ENCODE results near the gene MED9.

The MED9 gene

DNA sequence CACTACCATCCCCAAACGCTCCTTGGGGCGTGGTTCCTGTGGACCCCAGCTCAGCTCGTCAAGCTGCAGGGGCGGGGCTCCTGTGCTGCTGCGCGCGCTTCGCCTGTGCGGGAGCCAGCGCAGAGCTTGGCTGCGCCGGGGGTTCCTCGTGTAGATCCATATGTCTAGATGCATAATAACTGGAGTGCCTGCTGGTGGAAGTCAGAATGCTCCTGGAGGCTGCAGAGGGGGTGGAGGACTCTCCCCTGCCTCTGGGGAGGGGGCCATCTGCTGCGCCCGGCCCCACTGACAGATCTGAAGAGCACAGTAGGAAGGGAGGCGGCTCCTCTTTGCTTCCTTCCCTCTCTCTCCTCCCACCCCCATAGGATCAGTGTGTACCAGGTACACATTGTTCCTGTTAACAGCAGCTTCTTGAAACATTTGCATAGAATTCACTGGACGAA is 14.8 kb downstream of the MED9 start:
- TF ChIP-seq YY1 (IDR thresholded peaks at IDR 0.05; ENCODE audit: low read depth): no peak
- no peak for TF ChIP-seq FOXM1 (IDR thresholded peaks at IDR 0.05; ENCODE audit: borderline replicate concordance, low read depth)
- TF ChIP-seq EGR1 (IDR thresholded peaks at IDR 0.05): no peak
- TF ChIP-seq, protein P1, sequence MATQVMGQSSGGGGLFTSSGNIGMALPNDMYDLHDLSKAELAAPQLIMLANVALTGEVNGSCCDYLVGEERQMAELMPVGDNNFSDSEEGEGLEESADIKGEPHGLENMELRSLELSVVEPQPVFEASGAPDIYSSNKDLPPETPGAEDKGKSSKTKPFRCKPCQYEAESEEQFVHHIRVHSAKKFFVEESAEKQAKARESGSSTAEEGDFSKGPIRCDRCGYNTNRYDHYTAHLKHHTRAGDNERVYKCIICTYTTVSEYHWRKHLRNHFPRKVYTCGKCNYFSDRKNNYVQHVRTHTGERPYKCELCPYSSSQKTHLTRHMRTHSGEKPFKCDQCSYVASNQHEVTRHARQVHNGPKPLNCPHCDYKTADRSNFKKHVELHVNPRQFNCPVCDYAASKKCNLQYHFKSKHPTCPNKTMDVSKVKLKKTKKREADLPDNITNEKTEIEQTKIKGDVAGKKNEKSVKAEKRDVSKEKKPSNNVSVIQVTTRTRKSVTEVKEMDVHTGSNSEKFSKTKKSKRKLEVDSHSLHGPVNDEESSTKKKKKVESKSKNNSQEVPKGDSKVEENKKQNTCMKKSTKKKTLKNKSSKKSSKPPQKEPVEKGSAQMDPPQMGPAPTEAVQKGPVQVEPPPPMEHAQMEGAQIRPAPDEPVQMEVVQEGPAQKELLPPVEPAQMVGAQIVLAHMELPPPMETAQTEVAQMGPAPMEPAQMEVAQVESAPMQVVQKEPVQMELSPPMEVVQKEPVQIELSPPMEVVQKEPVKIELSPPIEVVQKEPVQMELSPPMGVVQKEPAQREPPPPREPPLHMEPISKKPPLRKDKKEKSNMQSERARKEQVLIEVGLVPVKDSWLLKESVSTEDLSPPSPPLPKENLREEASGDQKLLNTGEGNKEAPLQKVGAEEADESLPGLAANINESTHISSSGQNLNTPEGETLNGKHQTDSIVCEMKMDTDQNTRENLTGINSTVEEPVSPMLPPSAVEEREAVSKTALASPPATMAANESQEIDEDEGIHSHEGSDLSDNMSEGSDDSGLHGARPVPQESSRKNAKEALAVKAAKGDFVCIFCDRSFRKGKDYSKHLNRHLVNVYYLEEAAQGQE (IDR thresholded peaks at IDR 0.05; ENCODE audit: low read depth): no peak
- no peak for TF ChIP-seq ZBTB7A (IDR thresholded peaks at IDR 0.05; ENCODE audit: low read depth)
- no peak for TF ChIP-seq CREB1 (IDR thresholded peaks at IDR 0.05; ENCODE audit: low read depth)
- TF ChIP-seq, protein P2, sequence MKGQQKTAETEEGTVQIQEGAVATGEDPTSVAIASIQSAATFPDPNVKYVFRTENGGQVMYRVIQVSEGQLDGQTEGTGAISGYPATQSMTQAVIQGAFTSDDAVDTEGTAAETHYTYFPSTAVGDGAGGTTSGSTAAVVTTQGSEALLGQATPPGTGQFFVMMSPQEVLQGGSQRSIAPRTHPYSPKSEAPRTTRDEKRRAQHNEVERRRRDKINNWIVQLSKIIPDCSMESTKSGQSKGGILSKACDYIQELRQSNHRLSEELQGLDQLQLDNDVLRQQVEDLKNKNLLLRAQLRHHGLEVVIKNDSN (IDR thresholded peaks at IDR 0.05): no peak
- TF ChIP-seq RAD21 (IDR thresholded peaks at IDR 0.05; ENCODE audit: low read depth): no peak
- no peak for TF ChIP-seq NFIC (IDR thresholded peaks at IDR 0.05)
- no peak for TF ChIP-seq TEAD4 (IDR thresholded peaks at IDR 0.05)
- no peak for TF ChIP-seq EP300 (IDR thresholded peaks at IDR 0.05; ENCODE audit: borderline replicate concordance)
- TF ChIP-seq, protein P3, sequence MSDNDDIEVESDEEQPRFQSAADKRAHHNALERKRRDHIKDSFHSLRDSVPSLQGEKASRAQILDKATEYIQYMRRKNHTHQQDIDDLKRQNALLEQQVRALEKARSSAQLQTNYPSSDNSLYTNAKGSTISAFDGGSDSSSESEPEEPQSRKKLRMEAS (IDR thresholded peaks at IDR 0.05): no peak
- no peak for TF ChIP-seq TAF1 (IDR thresholded peaks at IDR 0.05; ENCODE audit: low read depth)

DNA sequence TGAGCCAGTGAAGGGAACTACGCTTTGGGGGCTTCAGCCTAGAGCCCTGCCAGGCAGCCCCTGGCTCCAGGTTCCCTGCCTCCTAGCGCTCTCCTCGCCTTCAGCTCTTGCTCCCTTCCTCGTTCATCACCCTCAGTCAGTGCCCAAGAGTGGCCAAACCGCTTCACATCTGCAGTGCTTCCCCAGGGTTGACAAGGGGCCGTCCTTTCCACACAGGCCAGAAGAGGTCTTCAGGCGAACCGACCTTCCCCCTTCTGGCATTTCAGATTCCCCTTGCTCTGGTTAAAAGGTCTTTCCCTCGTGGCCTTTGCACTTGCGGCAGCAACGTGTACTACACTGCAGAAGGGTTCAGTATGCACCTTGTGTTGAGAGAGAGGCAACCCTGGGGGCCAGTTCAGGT is 15.3 kb downstream of the MED9 start:
- no peak for TF ChIP-seq ZBTB7A (IDR thresholded peaks at IDR 0.05; ENCODE audit: low read depth)
- TF ChIP-seq EGR1 (IDR thresholded peaks at IDR 0.05): no peak
- no peak for TF ChIP-seq TEAD4 (IDR thresholded peaks at IDR 0.05)
- TF ChIP-seq RAD21 (IDR thresholded peaks at IDR 0.05; ENCODE audit: low read depth): no peak
- TF ChIP-seq CEBPB (IDR thresholded peaks at IDR 0.05): no peak
- no peak for TF ChIP-seq YY1 (IDR thresholded peaks at IDR 0.05; ENCODE audit: low read depth)
- no peak for TF ChIP-seq FOXM1 (IDR thresholded peaks at IDR 0.05; ENCODE audit: borderline replicate concordance, low read depth)
- no peak for TF ChIP-seq TAF1 (IDR thresholded peaks at IDR 0.05; ENCODE audit: low read depth)
- TF ChIP-seq, protein P3 (IDR thresholded peaks at IDR 0.05): no peak
- no peak for TF ChIP-seq EP300 (IDR thresholded peaks at IDR 0.05; ENCODE audit: borderline replicate concordance)

DNA sequence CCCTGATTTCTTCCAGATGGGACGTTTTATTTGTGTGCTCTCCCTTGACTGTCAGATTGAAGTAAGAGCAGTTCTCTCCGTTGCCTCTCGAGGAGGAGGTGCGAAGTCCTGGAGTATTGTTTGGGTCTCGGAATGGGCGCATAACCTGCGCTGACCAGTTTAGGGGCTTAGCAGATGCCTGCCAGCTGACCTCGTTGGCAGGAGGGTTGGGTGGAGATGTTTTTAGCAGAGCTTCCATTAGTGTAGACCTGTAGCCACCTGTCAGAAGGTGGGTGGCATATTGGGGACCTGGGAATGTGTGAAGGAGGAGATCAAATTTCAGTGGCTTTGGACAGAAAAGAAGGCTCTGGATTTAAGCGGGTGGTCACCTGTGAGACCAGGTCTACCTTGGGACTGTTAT is 15.8 kb downstream of the MED9 start:
- TF ChIP-seq TCF12 (IDR thresholded peaks at IDR 0.05; ENCODE audit: low read depth) (no peak), CREB1 (IDR thresholded peaks at IDR 0.05; ENCODE audit: low read depth) (no peak), RAD21 (IDR thresholded peaks at IDR 0.05; ENCODE audit: low read depth) (no peak), YY1 (IDR thresholded peaks at IDR 0.05; ENCODE audit: low read depth) (no peak), FOXM1 (IDR thresholded peaks at IDR 0.05; ENCODE audit: borderline replicate concordance, low read depth) (no peak), NFIC (IDR thresholded peaks at IDR 0.05) (no peak), EP300 (IDR thresholded peaks at IDR 0.05; ENCODE audit: borderline replicate concordance) (no peak), ZBTB7A (IDR thresholded peaks at IDR 0.05; ENCODE audit: low read depth) (no peak), EGR1 (IDR thresholded peaks at IDR 0.05) (no peak), TEAD4 (IDR thresholded peaks at IDR 0.05) (no peak), CEBPB (IDR thresholded peaks at IDR 0.05) (no peak), TAF1 (IDR thresholded peaks at IDR 0.05; ENCODE audit: low read depth) (no peak)
- TF ChIP-seq, protein P3 (IDR thresholded peaks at IDR 0.05): no peak
- TF ChIP-seq, protein P2 (IDR thresholded peaks at IDR 0.05): no peak
- TF ChIP-seq, protein P1 (IDR thresholded peaks at IDR 0.05; ENCODE audit: low read depth): no peak

DNA sequence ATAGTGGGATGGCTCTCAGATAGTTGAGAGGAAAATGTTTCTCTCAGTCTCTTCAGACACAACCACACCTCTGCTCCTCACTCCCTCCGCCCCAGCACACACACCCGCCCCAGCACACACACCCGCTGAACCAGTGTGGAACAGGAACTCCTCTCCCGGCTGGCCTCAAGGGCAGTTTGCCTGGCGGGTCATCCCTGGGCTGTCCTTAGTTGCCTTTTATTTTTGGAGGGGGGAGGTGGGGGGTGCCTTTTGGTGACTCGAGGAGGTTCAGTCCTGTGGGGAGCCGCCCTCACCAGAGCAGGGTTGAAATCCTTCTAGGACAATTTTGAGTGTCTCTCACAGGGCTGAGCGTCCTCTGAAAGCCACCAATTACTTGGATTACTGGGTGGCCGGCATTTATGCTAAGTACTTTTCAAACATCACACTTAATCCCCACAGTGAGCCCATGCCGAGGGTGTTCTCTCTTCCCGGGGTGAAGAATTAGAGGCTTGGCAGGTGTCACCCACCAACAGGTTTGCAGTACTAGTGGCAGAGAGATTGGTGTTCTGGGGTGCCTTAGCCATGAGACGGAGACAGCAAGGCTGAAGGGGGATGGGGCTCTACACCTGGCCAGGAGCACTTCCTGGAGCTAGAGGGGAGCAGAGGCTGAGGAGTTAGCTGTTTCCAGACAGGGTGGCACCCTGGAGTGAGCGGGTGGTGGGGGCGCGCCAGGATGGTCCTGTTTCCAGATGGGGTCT is 16.6 kb downstream of the MED9 start:
- TF ChIP-seq, protein P3 (IDR thresholded peaks at IDR 0.05): no peak
- TF ChIP-seq FOXM1 (IDR thresholded peaks at IDR 0.05; ENCODE audit: borderline replicate concordance, low read depth): no peak
- TF ChIP-seq TCF12 (IDR thresholded peaks at IDR 0.05; ENCODE audit: low read depth): no peak
- TF ChIP-seq ZBTB7A (IDR thresholded peaks at IDR 0.05; ENCODE audit: low read depth): no peak
- TF ChIP-seq CEBPB (IDR thresholded peaks at IDR 0.05): no peak
- TF ChIP-seq CREB1 (IDR thresholded peaks at IDR 0.05; ENCODE audit: low read depth): no peak
- no peak for TF ChIP-seq YY1 (IDR thresholded peaks at IDR 0.05; ENCODE audit: low read depth)
- no peak for TF ChIP-seq EP300 (IDR thresholded peaks at IDR 0.05; ENCODE audit: borderline replicate concordance)
- TF ChIP-seq RAD21 (IDR thresholded peaks at IDR 0.05; ENCODE audit: low read depth): no peak
- TF ChIP-seq, protein P1 (IDR thresholded peaks at IDR 0.05; ENCODE audit: low read depth): no peak
